Measurements from ENCODE around the gene CX3CL1.

Gene CX3CL1

GRCh38 chr16:57426356-57426755, 54.1 kb downstream of the CX3CL1 start:
- H3K27me3 Mint-ChIP-seq (ENCODE audit: low read depth): no peaks in the 10 kb centered on the region
- peaks cover 42% of the 10 kb centered on the region for H3K36me3 Mint-ChIP-seq (ENCODE audit: low read depth)
- H3K4me1 Mint-ChIP-seq: peaks cover 23% of the 10 kb centered on the region
- no peak overlapping the region for H3K27ac Mint-ChIP-seq
- H3K4me3 Mint-ChIP-seq: no peak overlapping the region
- TF ChIP-seq CTCF (IDR thresholded peaks at IDR 0.05; ENCODE audit: unreplicated experiment in 3 of 3): no peak
- H3K9me3 Mint-ChIP-seq: no peaks in the 10 kb centered on the region

- H3K27me3 Mint-ChIP-seq (ENCODE audit: low read depth): no peaks in the 10 kb centered on the region
- no peak for TF ChIP-seq CTCF (IDR thresholded peaks at IDR 0.05; ENCODE audit: unreplicated experiment in 3 of 3)
- H3K27ac Mint-ChIP-seq: peak overlapping the region in 1 of 3 experiments; percentile 11
- peaks cover 18% of the 10 kb centered on the region for H3K4me1 Mint-ChIP-seq
- no peak overlapping the region for H3K4me3 Mint-ChIP-seq
- peaks cover 48% of the 10 kb centered on the region for H3K36me3 Mint-ChIP-seq (ENCODE audit: low read depth)
- no peaks in the 10 kb centered on the region for H3K9me3 Mint-ChIP-seq
Measured at GRCh38 chr16:57427307-57427706, 55.0 kb downstream of the CX3CL1 start.

- peak overlapping the region in 1 of 3 experiments; percentile 11 for H3K27ac Mint-ChIP-seq
- no peak overlapping the region for H3K4me3 Mint-ChIP-seq
- peaks cover 13% of the 10 kb centered on the region for H3K4me1 Mint-ChIP-seq
- no peaks in the 10 kb centered on the region for H3K27me3 Mint-ChIP-seq (ENCODE audit: low read depth)
- H3K36me3 Mint-ChIP-seq (ENCODE audit: low read depth): peaks cover 53% of the 10 kb centered on the region
- no peaks in the 10 kb centered on the region for H3K9me3 Mint-ChIP-seq
- TF ChIP-seq CTCF (IDR thresholded peaks at IDR 0.05; ENCODE audit: unreplicated experiment in 3 of 3): no peak
Measured at GRCh38 chr16:57427824-57428223, 55.5 kb downstream of the CX3CL1 start.

- H3K27ac Mint-ChIP-seq: no peak overlapping the region
- no peaks in the 10 kb centered on the region for H3K9me3 Mint-ChIP-seq
- H3K4me3 Mint-ChIP-seq: no peak overlapping the region
- TF ChIP-seq CTCF (IDR thresholded peaks at IDR 0.05; ENCODE audit: unreplicated experiment in 3 of 3): no peak
- peaks cover 8% of the 10 kb centered on the region for H3K4me1 Mint-ChIP-seq
- no peaks in the 10 kb centered on the region for H3K27me3 Mint-ChIP-seq (ENCODE audit: low read depth)
- peaks cover 76% of the 10 kb centered on the region for H3K36me3 Mint-ChIP-seq (ENCODE audit: low read depth)
Measured at GRCh38 chr16:57430955-57431354, 58.7 kb downstream of the CX3CL1 start.

- Mint-ChIP-seq H3K9me3 (no peaks in the 10 kb centered on the region), H3K4me3 (no peak overlapping the region), H3K36me3 (ENCODE audit: low read depth) (peaks cover 73% of the 10 kb centered on the region), H3K27me3 (ENCODE audit: low read depth) (no peaks in the 10 kb centered on the region), H3K27ac (no peak overlapping the region), H3K4me1 (peaks cover 3% of the 10 kb centered on the region)
- TF ChIP-seq CTCF (IDR thresholded peaks at IDR 0.05; ENCODE audit: unreplicated experiment in 3 of 3): no peak
Measured at GRCh38 chr16:57432505-57432904, 60.2 kb downstream of the CX3CL1 start.

- H3K27me3 Mint-ChIP-seq (ENCODE audit: low read depth): no peaks in the 10 kb centered on the region
- peaks cover 71% of the 10 kb centered on the region for H3K36me3 Mint-ChIP-seq (ENCODE audit: low read depth)
- H3K4me3 Mint-ChIP-seq: no peak overlapping the region
- TF ChIP-seq CTCF (IDR thresholded peaks at IDR 0.05; ENCODE audit: unreplicated experiment in 3 of 3): no peak
- no peak overlapping the region for H3K27ac Mint-ChIP-seq
- H3K9me3 Mint-ChIP-seq: no peaks in the 10 kb centered on the region
- no peaks in the 10 kb centered on the region for H3K4me1 Mint-ChIP-seq
Measured at GRCh38 chr16:57432989-57433388, 60.7 kb downstream of the CX3CL1 start.
